ENCODE data around the gene ADTRP.

ADTRP gene

GRCh38 chr6:11754625-11755271 is 23.9 kb downstream of the ADTRP start:
- no peak for DNase-seq

GRCh38 chr6:11753798-11754197 is 24.8 kb downstream of the ADTRP start:
- DNase-seq, result no peak

- DNase-seq, result no peak
These were observed 26.2 kb downstream of the ADTRP start for GRCh38 chr6:11752360-11752759.

- DNase-seq, result no peak
These were observed 27.9 kb downstream of the ADTRP start for GRCh38 chr6:11750682-11751081.

GRCh38 chr6:11748591-11749210 is 29.9 kb downstream of the ADTRP start:
- DNase-seq, result no peak

GRCh38 chr6:11747021-11747420 is 31.6 kb downstream of the ADTRP start:
- no peak for DNase-seq

- no peak for DNase-seq
These were observed 33.9 kb downstream of the ADTRP start for GRCh38 chr6:11744753-11745152.

- no peak for DNase-seq
These were observed 34.5 kb downstream of the ADTRP start for GRCh38 chr6:11744101-11744500.

GRCh38 chr6:11740875-11741274 is 37.7 kb downstream of the ADTRP start:
- DNase-seq, result no peak

GRCh38 chr6:11738661-11739375 is 39.8 kb downstream of the ADTRP start:
- DNase-seq, result no peak

- no peak for DNase-seq
These were observed 40.4 kb downstream of the ADTRP start for GRCh38 chr6:11738234-11738633.

GRCh38 chr6:11736601-11737000 is 42.0 kb downstream of the ADTRP start:
- DNase-seq, result no peak

GRCh38 chr6:11734861-11735613 is 43.6 kb downstream of the ADTRP start:
- DNase-seq, result no peak

GRCh38 chr6:11732036-11732631 is 46.5 kb downstream of the ADTRP start:
- peak; percentile 30 for DNase-seq

GRCh38 chr6:11731423-11731822 is 47.2 kb downstream of the ADTRP start:
- no peak for DNase-seq

- DNase-seq, result no peak
These were observed 48.0 kb downstream of the ADTRP start for GRCh38 chr6:11730641-11731040.

- DNase-seq, result no peak
These were observed 49.5 kb downstream of the ADTRP start for GRCh38 chr6:11729076-11729475.

GRCh38 chr6:11727998-11728961 is 50.3 kb downstream of the ADTRP start:
- no peak for DNase-seq

- no peak for DNase-seq
These were observed 51.1 kb downstream of the ADTRP start for GRCh38 chr6:11727346-11727997.

GRCh38 chr6:11724286-11724685 is 54.3 kb downstream of the ADTRP start:
- DNase-seq, result no peak

Measured in KG1 (cell line).